ENCODE measurements around the gene TLR5. TPM values are rescaled to one million over a fixed set of nuclear protein-coding genes. Genes with fewer than 3 reads are reported as not detected.

The TLR5 gene
- total RNA-seq, 1 experiment from 2014 or later = 17.3 TPM

- DNase-seq = no peak
- peaks cover 34% of the 10 kb centered on the region for H3K4me1 Mint-ChIP-seq (ENCODE audit: low read depth, unreplicated experiment)
- no peaks in the 10 kb centered on the region for H3K9me3 Mint-ChIP-seq (ENCODE audit: low read depth, unreplicated experiment)
- BruUV-seq (replicated peaks) = no TSS peak
- CTCF ChIA-PET = interaction anchor here (0.6 kb wide), 1 partner anchor 981 kb away, joined by 9 read pairs; no protein-coding TSS in a partner anchor
- no peak overlapping the region for H3K27ac Mint-ChIP-seq (ENCODE audit: unreplicated experiment)
- peaks cover 4% of the 10 kb centered on the region for H3K36me3 Mint-ChIP-seq (ENCODE audit: insufficient read depth, unreplicated experiment)
- no peak for TF ChIP-seq CTCF (IDR thresholded peaks at IDR 0.05; ENCODE audit: unreplicated experiment)
- H3K27me3 Mint-ChIP-seq (ENCODE audit: unreplicated experiment) = no peaks in the 10 kb centered on the region
- no peak overlapping the region for H3K4me3 Mint-ChIP-seq (ENCODE audit: low read depth, unreplicated experiment)
- intact Hi-C loops (cut with micrococcal nuclease; ENCODE audit: unreplicated experiment) = no loop called here
These were observed 45.7 kb upstream of the TLR5 start for GRCh38 chr1:223188618-223189356.

GRCh38 chr1:223186800-223187199 is 43.8 kb upstream of the TLR5 start:
- peaks cover 45% of the 10 kb centered on the region for H3K4me1 Mint-ChIP-seq (ENCODE audit: low read depth, unreplicated experiment)
- no peaks in the 10 kb centered on the region for H3K9me3 Mint-ChIP-seq (ENCODE audit: low read depth, unreplicated experiment)
- TF ChIP-seq CTCF (IDR thresholded peaks at IDR 0.05; ENCODE audit: unreplicated experiment) = no peak
- DNase-seq = no peak
- H3K36me3 Mint-ChIP-seq (ENCODE audit: insufficient read depth, unreplicated experiment) = peaks cover 4% of the 10 kb centered on the region
- no TSS peak for BruUV-seq (replicated peaks)
- intact Hi-C loops (cut with micrococcal nuclease; ENCODE audit: unreplicated experiment) = no loop called here
- no peak overlapping the region for H3K27ac Mint-ChIP-seq (ENCODE audit: unreplicated experiment)
- no peaks in the 10 kb centered on the region for H3K27me3 Mint-ChIP-seq (ENCODE audit: unreplicated experiment)
- CTCF ChIA-PET = interaction anchor here (0.6 kb wide), 1 partner anchor 52 kb away, joined by 5 read pairs; no protein-coding TSS in a partner anchor
- H3K4me3 Mint-ChIP-seq (ENCODE audit: low read depth, unreplicated experiment) = no peak overlapping the region

- no TSS peak for BruUV-seq (replicated peaks)
- H3K9me3 Mint-ChIP-seq (ENCODE audit: low read depth, unreplicated experiment) = no peaks in the 10 kb centered on the region
- no peak overlapping the region for H3K4me3 Mint-ChIP-seq (ENCODE audit: low read depth, unreplicated experiment)
- no peaks in the 10 kb centered on the region for H3K36me3 Mint-ChIP-seq (ENCODE audit: insufficient read depth, unreplicated experiment)
- no peaks in the 10 kb centered on the region for H3K27me3 Mint-ChIP-seq (ENCODE audit: unreplicated experiment)
- TF ChIP-seq CTCF (IDR thresholded peaks at IDR 0.05; ENCODE audit: unreplicated experiment) = no peak
- no peak overlapping the region for H3K27ac Mint-ChIP-seq (ENCODE audit: unreplicated experiment)
- peaks cover 51% of the 10 kb centered on the region for H3K4me1 Mint-ChIP-seq (ENCODE audit: low read depth, unreplicated experiment)
- intact Hi-C loops (cut with micrococcal nuclease; ENCODE audit: unreplicated experiment) = loop anchor here (5.0 kb wide), 1 partner anchor 179 kb away; the partner anchor contains the start of gene SUSD4
- DNase-seq = no peak
- CTCF ChIA-PET = no interaction called here
These were observed 40.3 kb upstream of the TLR5 start for GRCh38 chr1:223183268-223183862.

GRCh38 chr1:223180731-223181321 is 37.8 kb upstream of the TLR5 start:
- H3K36me3 Mint-ChIP-seq (ENCODE audit: insufficient read depth, unreplicated experiment) = no peaks in the 10 kb centered on the region
- CTCF ChIA-PET = interaction anchor here (0.6 to 2.8 kb wide), 10 partner anchors 16 to 183 kb away, joined by 3 to 17 read pairs (median 4); partner anchors contain the start of genes SUSD4 and TLR5
- peaks cover 57% of the 10 kb centered on the region for H3K4me1 Mint-ChIP-seq (ENCODE audit: low read depth, unreplicated experiment)
- H3K27ac Mint-ChIP-seq (ENCODE audit: unreplicated experiment) = peak overlapping the region; percentile 91
- intact Hi-C loops (cut with micrococcal nuclease; ENCODE audit: unreplicated experiment) = loop anchor here (2.0 to 5.0 kb wide), 2 partner anchors 38 to 181 kb away; partner anchors contain the start of genes SUSD4 and TLR5
- H3K4me3 Mint-ChIP-seq (ENCODE audit: low read depth, unreplicated experiment) = peak overlapping the region; percentile 25
- H3K27me3 Mint-ChIP-seq (ENCODE audit: unreplicated experiment) = no peaks in the 10 kb centered on the region
- DNase-seq = peak; percentile 57
- TF ChIP-seq CTCF (IDR thresholded peaks at IDR 0.05; ENCODE audit: unreplicated experiment) = no peak
- no TSS peak for BruUV-seq (replicated peaks)
- H3K9me3 Mint-ChIP-seq (ENCODE audit: low read depth, unreplicated experiment) = no peaks in the 10 kb centered on the region
